HepG2 (cell line): ENCODE data around the gene ZNF37A. TPM values are rescaled to one million over a fixed set of nuclear protein-coding genes. Genes with fewer than 3 reads are reported as not detected.

Experiments
- ATAC-seq: fragments of 200-7000 bp; cut with Tn5 transposase; 3 replicates; pipeline ENCODE4 v1.9.1; 2020; ENCODE audit warnings: mild to moderate bottlenecking, moderate library complexity
- BruUV-seq: library from RNA; stranded (reverse); fragments of 400-500 nt; replicated peaks from 2 replicates; lab custom pipeline; 2021; lab: Mats Ljungman, UMichigan
- CTCF ChIA-PET: fragments of 300-600 bp; formaldehyde crosslinking; extraction: SDS; loops from one replicate; lab custom pipeline; 2021; ENCODE audit warnings: low total read pairs, inconsistent platforms, low intra/inter-chr PET ratio; lab: Yijun Ruan, JAX
- POLR2A ChIA-PET: fragments of 350-600 bp; sonication (Branson Sonifier 250); formaldehyde crosslinking; loops from one replicate; lab custom pipeline; 2020; ENCODE audit warnings: antibody characterized with exemption, inconsistent platforms; lab: Yijun Ruan, JAX
- DNase-seq: peaks from one replicate; pipeline ENCODE4 v3.0.0-alpha.2; 2015; ENCODE audit warnings: low spot score
- FAIRE-seq: peaks from 3 replicates; lab custom pipeline; 2011; peaks lifted over from hg19 to GRCh38; lab: Jason Lieb, UNC
- H2AFZ ChIP-seq: one replicate; pipeline ENCODE4 v1.6.1; 2011; ENCODE audit warnings: low read length, inconsistent platforms
- H3K27ac ChIP-seq: fragments of 300-600 bp; 3 replicates; pipeline ENCODE4 v1.8.0; 2011; ENCODE audit warnings: mixed run types, mild to moderate bottlenecking, mixed read lengths, low read length, inconsistent platforms; ENCODE audit not compliant: insufficient read depth; ENCODE audit errors: extremely low read length
- H3K27me3 ChIP-seq, 2 experiments: fragments of 200-600 bp in 1 of 2; 2 replicates in 1 of 2; 3 replicates in 1 of 2; pipeline versions ENCODE4 v1.6.0 to v1.8.0; 2011; ENCODE audit warnings: low read length in 2 of 2, mild to moderate bottlenecking in 2 of 2, moderate library complexity in 2 of 2, inconsistent platforms in 1 of 2; ENCODE audit not compliant: insufficient read depth in 2 of 2, control insufficient read depth in 1 of 2
- H3K36me3 ChIP-seq, 2 experiments: fragments of 200-600 bp in 1 of 2; replicated peaks in 1 of 2; 2 replicates in 1 of 2; 3 replicates in 1 of 2; pipeline versions ENCODE4 v1.5.1 to v1.8.0; 2011; ENCODE audit warnings: low read length in 2 of 2, inconsistent platforms in 1 of 2; ENCODE audit not compliant: insufficient read depth in 2 of 2, control insufficient read depth in 1 of 2
- H3K4me1 ChIP-seq: 2 replicates; pipeline ENCODE4 v1.5.1; 2012; ENCODE audit warnings: low read length, inconsistent platforms; ENCODE audit not compliant: insufficient read depth
- H3K4me2 ChIP-seq: 2 replicates; pipeline ENCODE4 v1.6.0; 2011; ENCODE audit warnings: low read depth, low read length, inconsistent platforms
- H3K4me3 ChIP-seq, 3 experiments: fragments of 200-600 bp in 1 of 3; sonication (generic), shearing (Covaris generic) in 1 of 3; replicated peaks in 1 of 3; 2 replicates each; pipeline ENCODE4 v1.5.1; 2011 to 2016; ENCODE audit warnings: low read length in 3 of 3, inconsistent platforms in 2 of 3, low read depth in 2 of 3, mild to moderate bottlenecking in 2 of 3, control low read depth in 1 of 3, mixed read lengths in 1 of 3; ENCODE audit not compliant: insufficient read depth in 1 of 3
- H3K79me2 ChIP-seq: one replicate; pipeline ENCODE4 v1.6.1; 2011; ENCODE audit warnings: low read length, inconsistent platforms; ENCODE audit not compliant: insufficient read depth
- H3K9ac ChIP-seq: 2 replicates; pipeline ENCODE4 v1.6.0; 2011; ENCODE audit warnings: mild to moderate bottlenecking, low read depth, low read length, inconsistent platforms; ENCODE audit not compliant: insufficient read depth
- H3K9me3 ChIP-seq: 2 replicates; pipeline ENCODE4 v1.5.1; 2012; ENCODE audit warnings: mild to moderate bottlenecking, low read length
- H4K20me1 ChIP-seq: 2 replicates; pipeline ENCODE4 v1.6.0; 2011; ENCODE audit warnings: inconsistent platforms, mild to moderate bottlenecking, low read length, moderate library complexity; ENCODE audit not compliant: insufficient read depth
- AGO1 ChIP-seq: fragments of 200-400 bp; formaldehyde crosslinking; IDR thresholded peaks from 2 replicates; pipeline ENCODE4 v1.6.1; 2017; ENCODE audit warnings: mild to moderate bottlenecking, low read depth, low read length, moderate library complexity; ENCODE audit not compliant: poor library complexity, severe bottlenecking
- ARNT ChIP-seq: fragments of 450-650 bp; IDR thresholded peaks from 2 replicates; pipeline ENCODE4 v1.6.1; 2017
- CBX5 ChIP-seq: sonication (generic); formaldehyde crosslinking; IDR thresholded peaks from 2 replicates; pipeline ENCODE4 v1.4.0; 2020; ENCODE audit warnings: missing genetic modification reagents, borderline replicate concordance
- CENPX ChIP-seq: sonication (generic); formaldehyde crosslinking; IDR thresholded peaks from 2 replicates; pipeline ENCODE4 v1.9.0; 2021; ENCODE audit warnings: mild to moderate bottlenecking, missing genetic modification reagents, moderate library complexity
- CHCHD3 ChIP-seq: sonication (generic); formaldehyde crosslinking; IDR thresholded peaks from 2 replicates; pipeline ENCODE4 v1.8.0; 2022; ENCODE audit warnings: mild to moderate bottlenecking, missing genetic modification reagents, moderate library complexity
- HOXA9 ChIP-seq: sonication (generic); formaldehyde crosslinking; IDR thresholded peaks from 2 replicates; pipeline ENCODE4 v1.8.1; 2022; ENCODE audit warnings: missing genetic modification reagents, mild to moderate bottlenecking, moderate library complexity, borderline replicate concordance
- MAZ ChIP-seq, 2 experiments: sonication (generic) in 1 of 2; formaldehyde crosslinking in 1 of 2; IDR thresholded peaks; 2 replicates each; pipeline versions ENCODE4 v1.5.0 to v1.6.1; 2012 to 2020; ENCODE audit warnings: low read depth in 2 of 2, mild to moderate bottlenecking in 2 of 2, borderline replicate concordance in 1 of 2, improper control_type of control experiment in 1 of 2, low read length in 1 of 2, missing genetic modification reagents in 1 of 2, moderate library complexity in 1 of 2
- MEF2D ChIP-seq: sonication (generic); formaldehyde crosslinking; IDR thresholded peaks from 2 replicates; pipeline ENCODE4 v1.5.1; 2020; ENCODE audit warnings: mild to moderate bottlenecking, missing genetic modification reagents
- MEIS1 ChIP-seq: sonication (generic); formaldehyde crosslinking; IDR thresholded peaks from 2 replicates; pipeline ENCODE4 v1.9.0; 2021; ENCODE audit warnings: mild to moderate bottlenecking, missing genetic modification reagents, moderate library complexity, borderline replicate concordance
- PAWR ChIP-seq: sonication (generic); formaldehyde crosslinking; IDR thresholded peaks from 2 replicates; pipeline ENCODE4 v1.4.0; 2020; ENCODE audit warnings: missing genetic modification reagents, mild to moderate bottlenecking, borderline replicate concordance
- SOX6 ChIP-seq, 2 experiments: fragments of 450-650 bp in 1 of 2; sonication (generic) in 1 of 2; formaldehyde crosslinking in 1 of 2; IDR thresholded peaks; 2 replicates each; pipeline versions ENCODE4 v1.4.0 to v1.6.1; 2017 to 2020; ENCODE audit warnings: antibody characterized with exemption in 1 of 2, mild to moderate bottlenecking in 1 of 2, missing genetic modification reagents in 1 of 2
- ZNF10 ChIP-seq: sonication (generic); formaldehyde crosslinking; IDR thresholded peaks from 2 replicates; pipeline ENCODE4 v1.4.0; 2020; ENCODE audit warnings: mild to moderate bottlenecking, low read depth, missing genetic modification reagents, borderline replicate concordance
- ZNF230 ChIP-seq: sonication (generic); formaldehyde crosslinking; IDR thresholded peaks from 2 replicates; pipeline ENCODE4 v1.4.0; 2020; ENCODE audit warnings: mild to moderate bottlenecking, missing genetic modification reagents
- ZNF292 ChIP-seq: sonication (generic); formaldehyde crosslinking; IDR thresholded peaks from 2 replicates; pipeline ENCODE4 v1.8.1; 2022; ENCODE audit warnings: mild to moderate bottlenecking, low read depth, missing genetic modification reagents, borderline replicate concordance
- ZNF546 ChIP-seq: sonication (generic); formaldehyde crosslinking; conservative IDR thresholded peaks from 2 replicates; pipeline ENCODE4 v1.8.1; 2023; ENCODE audit warnings: mild to moderate bottlenecking, missing genetic modification reagents
- WGBS: methylation state at CpG from one replicate; pipeline ENCODE4 v1.1.6; 2017; ENCODE audit warnings: low lambda C conversion rate; 5-methylcytosine and 5-hydroxymethylcytosine counted together
- in situ Hi-C: cut with HindIII; loops from 2 replicates; pipeline ENCODE4 v1.10.0; 2017; ENCODE audit warnings: low pct_unique_long_range_greater_than_20kb; ENCODE audit not compliant: extremely low pct_ligation_motif_present
- intact Hi-C: fragments of 100-400 bp; cut with micrococcal nuclease; formaldehyde crosslinking; loops from one replicate; pipeline ENCODE4 v1.10.0; 2022; ENCODE audit not compliant: unreplicated experiment
- polyA plus RNA-seq, 8 experiments: library from polyadenylated mRNA; depleted of rRNA in 3 of 8; stranded (reverse) in 7 of 8; unstranded in 1 of 8; fragments of >200 nt; fragmentation: Illumina TruSeq in 4 of 8; extraction: Trizol in 4 of 8; gene quantifications; 2 replicates each; pipeline versions ENCODE4 v1.2.1 to v1.2.3, GENCODE V29; 2011 to 2016; ENCODE audit warnings: low read depth in 4 of 8, missing spikeins in 1 of 8, mixed read lengths in 1 of 8; ENCODE audit not compliant: insufficient read depth in 1 of 8
- total RNA-seq, 5 experiments: library from RNA; depleted of rRNA; stranded (reverse); fragments of >200 nt; fragmentation: Illumina TruSeq; extraction: Trizol; gene quantifications; 2 replicates each; pipeline ENCODE4 v1.2.3, GENCODE V29; 2016; ENCODE audit warnings: low read depth in 1 of 5
- TF ChIP-seq, protein P1 (sequence below): sonication (generic); formaldehyde crosslinking; IDR thresholded peaks from 2 replicates; pipeline ENCODE4 v1.4.0; 2020; ENCODE audit warnings: missing genetic modification reagents

The ZNF37A gene
- total and polyA plus RNA-seq, 2 of the 13 experiments (the other 11 are each of a cell fraction or from before 2014, with no cell fraction given): 8.0 to 12.6 TPM

DNA sequence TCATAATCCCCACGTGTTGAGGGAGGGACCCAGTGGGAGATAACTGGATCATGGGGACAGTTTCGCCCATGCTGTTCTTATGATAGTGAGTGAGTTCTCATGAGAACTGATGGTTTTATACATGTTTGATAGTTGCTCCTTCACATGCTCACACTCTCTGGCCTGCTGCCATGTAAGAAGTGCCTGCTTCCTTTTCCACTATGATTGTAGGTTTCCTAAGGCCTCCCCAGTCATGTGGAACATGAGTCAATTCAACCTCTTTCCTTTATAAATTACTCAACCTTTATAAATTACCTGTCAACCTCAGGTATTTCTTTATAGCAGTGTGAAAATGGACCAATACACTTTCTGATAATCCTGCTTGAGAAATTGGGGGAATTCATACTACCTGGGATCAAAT, 80.2 kb downstream of the ZNF37A start:
- CTCF ChIA-PET: no interaction called here
- Histone ChIP-seq H3K9me3 (no peaks in the 10 kb centered on the region), H3K4me3 (no peak overlapping the region), H3K9ac (no peak overlapping the region), H3K4me2 (no peak overlapping the region), H4K20me1 (no peaks in the 10 kb centered on the region), H3K27ac (no peak overlapping the region), H3K4me1 (no peaks in the 10 kb centered on the region), H3K27me3 (no peaks in the 10 kb centered on the region), H3K79me2 (no peaks in the 10 kb centered on the region), H2AFZ (no peak overlapping the region), H3K36me3 (no peaks in the 10 kb centered on the region)
- no peak for DNase-seq
- POLR2A ChIA-PET: no interaction called here
- 0% methylated on average over 2 of the region's 2 CpGs for WGBS
- TF ChIP-seq ZNF10: no peak
- TF ChIP-seq SOX6 (IDR thresholded peaks at IDR 0.05): no peak
- TF ChIP-seq SOX6 (CRISPR knock-in tag; IDR thresholded peaks at IDR 0.05): no peak
- TF ChIP-seq ARNT: no peak
- no peak for TF ChIP-seq ZNF292 (CRISPR knock-in tag)
- no peak for TF ChIP-seq CENPX (CRISPR knock-in tag)
- TF ChIP-seq ZNF546 (CRISPR knock-in tag): no peak
- TF ChIP-seq, protein P1, sequence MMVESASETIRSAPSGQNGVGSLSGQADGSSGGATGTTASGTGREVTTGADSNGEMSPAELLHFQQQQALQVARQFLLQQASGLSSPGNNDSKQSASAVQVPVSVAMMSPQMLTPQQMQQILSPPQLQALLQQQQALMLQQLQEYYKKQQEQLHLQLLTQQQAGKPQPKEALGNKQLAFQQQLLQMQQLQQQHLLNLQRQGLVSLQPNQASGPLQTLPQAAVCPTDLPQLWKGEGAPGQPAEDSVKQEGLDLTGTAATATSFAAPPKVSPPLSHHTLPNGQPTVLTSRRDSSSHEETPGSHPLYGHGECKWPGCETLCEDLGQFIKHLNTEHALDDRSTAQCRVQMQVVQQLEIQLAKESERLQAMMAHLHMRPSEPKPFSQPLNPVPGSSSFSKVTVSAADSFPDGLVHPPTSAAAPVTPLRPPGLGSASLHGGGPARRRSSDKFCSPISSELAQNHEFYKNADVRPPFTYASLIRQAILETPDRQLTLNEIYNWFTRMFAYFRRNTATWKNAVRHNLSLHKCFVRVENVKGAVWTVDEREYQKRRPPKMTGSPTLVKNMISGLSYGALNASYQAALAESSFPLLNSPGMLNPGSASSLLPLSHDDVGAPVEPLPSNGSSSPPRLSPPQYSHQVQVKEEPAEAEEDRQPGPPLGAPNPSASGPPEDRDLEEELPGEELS (CRISPR knock-in tag): no peak
- no peak for TF ChIP-seq MEF2D (CRISPR knock-in tag)
- no peak for TF ChIP-seq MAZ (IDR thresholded peaks at IDR 0.05; ENCODE audit: borderline replicate concordance, low read depth, low read length)
- TF ChIP-seq MAZ (CRISPR knock-in tag; IDR thresholded peaks at IDR 0.05; ENCODE audit: low read depth): no peak
- TF ChIP-seq AGO1: no peak
- TF ChIP-seq ZNF230: no peak
- no peak for TF ChIP-seq HOXA9 (CRISPR knock-in tag)
- TF ChIP-seq CBX5: no peak
- no peak for TF ChIP-seq MEIS1
- no peak for TF ChIP-seq PAWR
- TF ChIP-seq CHCHD3 (CRISPR knock-in tag): no peak
- in situ Hi-C loops: no loop called here
- BruUV-seq: no TSS peak
- FAIRE-seq: no peak
- intact Hi-C loops: no loop called here
- no peak for ATAC-seq
